Sigmoid colon (tissue), 4 donors: ENCODE results near the gene SMPD4.

Source experiments
- CTCF ChIP-seq, 4 experiments: fragments of 450-650 bp in 3 of 4; fragments of 200-600 bp in 1 of 4; IDR thresholded peaks; one replicate each; pipeline ENCODE4 v1.5.1; 2016 to 2019; ENCODE audit warnings: antibody characterized with exemption in 4 of 4, mild to moderate bottlenecking in 3 of 4, moderate library complexity in 2 of 4
- POLR2AphosphoS5 ChIP-seq, 4 donors: sonication (generic); formaldehyde crosslinking; IDR thresholded peaks; one replicate each; pipeline ENCODE4 v1.6.1; 2017; ENCODE audit warnings: antibody characterized with exemption in 4 of 4

- no peak for TF ChIP-seq CTCF (IDR thresholded peaks at IDR 0.05)
- no peak for TF ChIP-seq POLR2AphosphoS5 (IDR thresholded peaks at IDR 0.05)
Measured at GRCh38 chr2:130154773-130155765, 26.3 kb downstream of the SMPD4 start.
